ENCODE measurements around the gene SOX3. TPM values are rescaled to one million over a fixed set of nuclear protein-coding genes. Genes with fewer than 3 reads are reported as not detected.

The SOX3 gene
- total RNA-seq, 5 donors from 2014 or later (not counting 1 experiment from before 2014, with no cell fraction given): not detected

GRCh38 chrX:140514554-140514953 is 9.7 kb upstream of the SOX3 start:
- DNase-seq (no peak), ATAC-seq (replicated peaks in 1 of 4) (no peak)
- Histone ChIP-seq H3K4me1 (ENCODE audit: control insufficient read depth in 1 of 2, extremely low read depth in 1 of 2, insufficient read depth in 2 of 2, low read length in 2 of 2) (no peaks in the 10 kb centered on the region), H3K36me3 (ENCODE audit: control insufficient read depth in 2 of 2, extremely low read depth in 1 of 2, insufficient read depth in 1 of 2, low read length in 1 of 2) (no peaks in the 10 kb centered on the region), H3K9me3 (no peaks in the 10 kb centered on the region), H3K27ac (ENCODE audit: low read length) (no peak overlapping the region), H3K4me3 (ENCODE audit: control insufficient read depth in 1 of 2, extremely low read depth in 1 of 2, low read length in 1 of 2) (no peak overlapping the region), H3K27me3 (replicated peaks in 1 of 2; ENCODE audit: control insufficient read depth in 2 of 2, extremely low read depth in 1 of 2, insufficient read depth in 2 of 2, low read length in 1 of 2) (peaks cover 7 to 10% of the 10 kb centered on the region in 2 experiments)
- H3K4me3 Mint-ChIP-seq: no peak overlapping the region
- H3K27ac Mint-ChIP-seq: no peak overlapping the region
- ChIA-PET CTCF (no interaction called here), POLR2A (no interaction called here)
- H3K9me3 Mint-ChIP-seq: no peaks in the 10 kb centered on the region
- H3K27me3 Mint-ChIP-seq: peaks cover 16 to 45% of the 10 kb centered on the region in 2 donors
- no CpG with 5 or more reads among the region's 1 CpG for WGBS (ENCODE audit: insufficient coverage)
- no peaks in the 10 kb centered on the region for H3K4me1 Mint-ChIP-seq
- H3K36me3 Mint-ChIP-seq: no peaks in the 10 kb centered on the region

GRCh38 chrX:140510895-140511295 is 6.0 kb upstream of the SOX3 start:
- H3K9me3 Mint-ChIP-seq: no peaks in the 10 kb centered on the region
- H3K27ac Mint-ChIP-seq: no peak overlapping the region
- WGBS (ENCODE audit: insufficient coverage): 21% methylated on average over 36 of the region's 42 CpGs
- H3K4me3 Mint-ChIP-seq: no peak overlapping the region
- H3K36me3 Mint-ChIP-seq: no peaks in the 10 kb centered on the region
- no peaks in the 10 kb centered on the region for H3K4me1 Mint-ChIP-seq
- Histone ChIP-seq H3K36me3 (ENCODE audit: control insufficient read depth in 2 of 2, extremely low read depth in 1 of 2, insufficient read depth in 1 of 2, low read length in 1 of 2) (no peaks in the 10 kb centered on the region), H3K9me3 (no peaks in the 10 kb centered on the region), H3K27me3 (replicated peaks in 1 of 2; ENCODE audit: control insufficient read depth in 2 of 2, extremely low read depth in 1 of 2, insufficient read depth in 2 of 2, low read length in 1 of 2) (peaks cover 12 to 45% of the 10 kb centered on the region in 2 experiments), H3K27ac (ENCODE audit: low read length) (no peak overlapping the region), H3K4me1 (ENCODE audit: control insufficient read depth in 1 of 2, extremely low read depth in 1 of 2, insufficient read depth in 2 of 2, low read length in 2 of 2) (no peaks in the 10 kb centered on the region), H3K4me3 (ENCODE audit: control insufficient read depth in 1 of 2, extremely low read depth in 1 of 2, low read length in 1 of 2) (no peak overlapping the region)
- CTCF ChIA-PET: no interaction called here
- DNase-seq: no peak
- H3K27me3 Mint-ChIP-seq: peaks cover 43 to 51% of the 10 kb centered on the region in 2 donors
- POLR2A ChIA-PET: no interaction called here
- ATAC-seq (replicated peaks in 1 of 4): no peak

DNA sequence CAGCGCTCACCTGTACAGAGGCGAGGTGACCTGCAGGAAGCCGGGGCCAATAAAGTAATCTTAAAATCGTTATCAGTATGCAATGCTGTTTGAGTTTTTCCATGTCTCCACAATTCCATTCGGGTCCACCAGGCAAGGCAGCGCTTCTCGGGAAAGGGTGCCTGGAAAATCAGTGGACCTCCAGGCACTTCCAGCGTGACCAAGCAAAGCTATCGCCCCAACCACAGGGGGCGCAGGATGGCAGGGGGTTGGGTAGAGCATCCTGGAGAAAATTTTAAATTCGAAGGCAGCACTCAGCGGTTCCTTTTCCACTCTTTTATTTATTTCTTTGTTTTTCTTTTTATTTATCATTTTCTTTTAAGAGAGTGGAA is 5.4 kb upstream of the SOX3 start:
- CTCF ChIA-PET: no interaction called here
- no peaks in the 10 kb centered on the region for H3K36me3 ChIP-seq (ENCODE audit: control insufficient read depth in 2 of 2, extremely low read depth in 1 of 2, insufficient read depth in 1 of 2, low read length in 1 of 2)
- H3K4me1 ChIP-seq (ENCODE audit: control insufficient read depth in 1 of 2, extremely low read depth in 1 of 2, insufficient read depth in 2 of 2, low read length in 2 of 2): no peaks in the 10 kb centered on the region
- WGBS (ENCODE audit: insufficient coverage): 3% methylated on average over 6 of the region's 12 CpGs
- H3K9me3 ChIP-seq: no peaks in the 10 kb centered on the region
- Mint-ChIP-seq H3K27ac (no peak overlapping the region), H3K36me3 (no peaks in the 10 kb centered on the region), H3K4me1 (no peaks in the 10 kb centered on the region), H3K27me3 (peaks cover 45 to 48% of the 10 kb centered on the region in 2 donors), H3K9me3 (no peaks in the 10 kb centered on the region), H3K4me3 (no peak overlapping the region)
- DNase-seq (no peak), ATAC-seq (replicated peaks in 1 of 4) (no peak)
- H3K27ac ChIP-seq (ENCODE audit: low read length): no peak overlapping the region
- peaks cover 12 to 51% of the 10 kb centered on the region in 2 experiments for H3K27me3 ChIP-seq (replicated peaks in 1 of 2; ENCODE audit: control insufficient read depth in 2 of 2, extremely low read depth in 1 of 2, insufficient read depth in 2 of 2, low read length in 1 of 2)
- POLR2A ChIA-PET: no interaction called here
- H3K4me3 ChIP-seq (ENCODE audit: control insufficient read depth in 1 of 2, extremely low read depth in 1 of 2, low read length in 1 of 2): no peak overlapping the region

DNA sequence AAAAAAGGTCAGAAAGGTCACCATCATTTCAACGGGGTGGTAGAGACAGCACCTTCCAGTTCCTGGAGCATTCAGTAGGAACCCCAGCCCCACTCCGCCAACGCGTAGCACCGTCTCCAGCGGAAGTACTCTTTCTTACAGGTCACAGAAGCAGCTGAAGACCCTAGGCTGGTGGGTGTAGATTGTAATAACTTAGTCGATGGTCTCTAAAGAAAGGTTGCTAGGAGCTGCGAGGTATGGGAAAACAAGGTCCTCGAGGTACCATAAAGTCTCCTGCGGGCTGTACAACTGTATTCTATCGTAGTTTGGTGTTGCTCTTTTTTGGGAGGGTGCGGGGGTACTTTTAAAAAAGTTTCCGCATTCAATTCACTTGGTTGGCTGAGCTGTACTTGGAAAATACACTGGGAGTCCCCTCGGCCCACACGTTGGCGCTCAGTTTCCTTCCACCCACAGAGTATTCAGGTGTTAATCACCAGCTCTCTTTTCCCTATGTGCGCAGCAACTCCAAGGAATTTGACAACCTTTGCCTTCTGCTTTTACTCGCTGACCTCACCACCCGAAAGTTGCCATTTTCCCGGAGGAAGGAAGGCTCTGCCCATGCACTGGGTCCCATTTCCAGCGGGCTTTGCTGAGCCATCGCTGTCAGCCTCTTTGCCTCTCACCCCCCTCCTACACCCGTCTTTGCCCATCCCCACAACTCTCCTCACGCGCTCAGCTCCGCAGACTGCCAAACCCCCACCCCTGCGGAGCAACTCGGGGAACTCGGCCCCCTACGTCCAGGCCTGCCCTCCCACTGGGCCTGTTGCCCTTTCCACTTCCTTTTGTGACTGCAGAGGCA is 4.8 kb upstream of the SOX3 start:
- Histone ChIP-seq H3K27ac (ENCODE audit: low read length) (no peak overlapping the region), H3K9me3 (no peaks in the 10 kb centered on the region), H3K4me3 (ENCODE audit: control insufficient read depth in 1 of 2, extremely low read depth in 1 of 2, low read length in 1 of 2) (no peak overlapping the region), H3K36me3 (ENCODE audit: control insufficient read depth in 2 of 2, extremely low read depth in 1 of 2, insufficient read depth in 1 of 2, low read length in 1 of 2) (no peaks in the 10 kb centered on the region), H3K4me1 (ENCODE audit: control insufficient read depth in 1 of 2, extremely low read depth in 1 of 2, insufficient read depth in 2 of 2, low read length in 2 of 2) (peaks cover 0 to 4% of the 10 kb centered on the region in 2 experiments), H3K27me3 (replicated peaks in 1 of 2; ENCODE audit: control insufficient read depth in 2 of 2, extremely low read depth in 1 of 2, insufficient read depth in 2 of 2, low read length in 1 of 2) (peaks cover 12 to 55% of the 10 kb centered on the region in 2 experiments)
- ChIA-PET CTCF (no interaction called here), POLR2A (no interaction called here)
- Mint-ChIP-seq H3K27me3 (peaks cover 44 to 50% of the 10 kb centered on the region in 2 donors), H3K4me3 (no peak overlapping the region), H3K27ac (no peak overlapping the region), H3K9me3 (no peaks in the 10 kb centered on the region), H3K36me3 (no peaks in the 10 kb centered on the region), H3K4me1 (no peaks in the 10 kb centered on the region)
- WGBS (ENCODE audit: insufficient coverage): 10% methylated on average over 13 of the region's 30 CpGs
- ATAC-seq (replicated peaks in 1 of 4) (no peak), DNase-seq (no peak)

DNA sequence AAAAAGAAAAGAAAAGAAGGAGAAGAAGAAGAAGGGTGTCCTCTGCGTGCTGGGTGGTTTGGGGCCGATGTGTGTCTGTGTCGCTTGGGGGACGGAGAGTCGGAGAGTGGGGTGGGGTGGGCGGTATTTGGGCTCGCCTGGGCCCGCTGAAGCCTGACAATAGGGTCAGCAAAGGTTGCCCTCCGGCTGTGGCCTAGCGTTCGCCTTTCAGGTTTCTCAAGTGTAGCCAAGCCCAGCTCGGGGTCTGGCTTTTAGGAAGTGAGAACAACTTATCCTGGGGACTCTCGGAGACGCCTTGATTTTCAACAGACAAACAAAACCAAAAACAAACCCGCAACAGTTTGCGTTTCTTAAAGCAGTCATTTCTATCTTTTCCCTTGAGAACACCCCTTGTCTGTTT is 4.1 kb upstream of the SOX3 start:
- Histone ChIP-seq H3K4me1 (ENCODE audit: control insufficient read depth in 1 of 2, extremely low read depth in 1 of 2, insufficient read depth in 2 of 2, low read length in 2 of 2) (peaks cover 2 to 4% of the 10 kb centered on the region in 2 experiments), H3K27ac (ENCODE audit: low read length) (no peak overlapping the region), H3K4me3 (ENCODE audit: control insufficient read depth in 1 of 2, extremely low read depth in 1 of 2, low read length in 1 of 2) (no peak overlapping the region), H3K9me3 (no peaks in the 10 kb centered on the region), H3K36me3 (ENCODE audit: control insufficient read depth in 2 of 2, extremely low read depth in 1 of 2, insufficient read depth in 1 of 2, low read length in 1 of 2) (no peaks in the 10 kb centered on the region), H3K27me3 (replicated peaks in 1 of 2; ENCODE audit: control insufficient read depth in 2 of 2, extremely low read depth in 1 of 2, insufficient read depth in 2 of 2, low read length in 1 of 2) (peaks cover 11 to 59% of the 10 kb centered on the region in 2 experiments)
- ChIA-PET CTCF (no interaction called here), POLR2A (no interaction called here)
- Mint-ChIP-seq H3K4me3 (no peak overlapping the region), H3K27ac (no peak overlapping the region), H3K27me3 (peaks cover 37 to 49% of the 10 kb centered on the region in 2 donors), H3K9me3 (no peaks in the 10 kb centered on the region), H3K36me3 (no peaks in the 10 kb centered on the region), H3K4me1 (no peaks in the 10 kb centered on the region)
- DNase-seq (no peak), ATAC-seq (replicated peaks in 1 of 4) (no peak)
- 34% methylated on average over 2 of the region's 16 CpGs for WGBS (ENCODE audit: insufficient coverage)

GRCh38 chrX:140507982-140508305 is 3.1 kb upstream of the SOX3 start:
- ATAC-seq (replicated peaks in 1 of 4): no peak
- H3K4me3 ChIP-seq (ENCODE audit: control insufficient read depth in 1 of 2, extremely low read depth in 1 of 2, low read length in 1 of 2): no peak overlapping the region
- ChIA-PET POLR2A (no interaction called here), CTCF (no interaction called here)
- H3K27ac ChIP-seq (ENCODE audit: low read length): no peak overlapping the region
- H3K9me3 Mint-ChIP-seq: no peaks in the 10 kb centered on the region
- H3K4me1 Mint-ChIP-seq: peaks cover 0 to 5% (median 4%) of the 10 kb centered on the region in 3 donors
- H3K4me3 Mint-ChIP-seq: no peak overlapping the region
- whole genome bisulfite sequencing (ENCODE audit: insufficient coverage): 20% methylated on average over 13 of the region's 23 CpGs
- H3K27me3 ChIP-seq (replicated peaks in 1 of 2; ENCODE audit: control insufficient read depth in 2 of 2, extremely low read depth in 1 of 2, insufficient read depth in 2 of 2, low read length in 1 of 2): peaks cover 10 to 63% of the 10 kb centered on the region in 2 experiments
- H3K9me3 ChIP-seq: no peaks in the 10 kb centered on the region
- peaks cover 2 to 4% of the 10 kb centered on the region in 2 experiments for H3K4me1 ChIP-seq (ENCODE audit: control insufficient read depth in 1 of 2, extremely low read depth in 1 of 2, insufficient read depth in 2 of 2, low read length in 2 of 2)
- peaks cover 38 to 52% of the 10 kb centered on the region in 2 donors for H3K27me3 Mint-ChIP-seq
- no peak for DNase-seq
- H3K27ac Mint-ChIP-seq: no peak overlapping the region
- H3K36me3 ChIP-seq (ENCODE audit: control insufficient read depth in 2 of 2, extremely low read depth in 1 of 2, insufficient read depth in 1 of 2, low read length in 1 of 2): no peaks in the 10 kb centered on the region
- H3K36me3 Mint-ChIP-seq: no peaks in the 10 kb centered on the region

Measured in T-cell (primary cell).